GM12878 (cell line): ENCODE data around the gene FBXL17. TPM values are rescaled to one million over a fixed set of nuclear protein-coding genes. Genes with fewer than 3 reads are reported as not detected.

Experiments used
- ATAC-seq: fragments of 200-7000 bp; cut with Tn5 transposase; 3 replicates; pipeline ENCODE4 v1.9.1; 2020; ENCODE audit warnings: mild to moderate bottlenecking, moderate library complexity
- BruUV-seq: library from RNA; stranded (reverse); fragments of 400-500 nt; replicated peaks from 2 replicates; lab custom pipeline; 2021; lab: Mats Ljungman, UMichigan
- CTCF ChIA-PET: fragments of 300-600 bp; sonication (Branson Sonifier 250); formaldehyde crosslinking; extraction: SDS; loops from one replicate; lab custom pipeline; 2021; ENCODE audit warnings: inconsistent platforms; lab: Yijun Ruan, JAX
- POLR2A ChIA-PET: fragments of 350-600 bp; formaldehyde crosslinking; extraction: SDS; loops from one replicate; lab custom pipeline; 2021; ENCODE audit warnings: inconsistent platforms; lab: Charles Lee
- RAD21 ChIA-PET: fragments of 300-600 bp; sonication (Branson Sonifier 250); formaldehyde crosslinking; loops from one replicate; lab custom pipeline; 2023; ENCODE audit warnings: antibody characterized with exemption; ENCODE audit not compliant: unreplicated experiment; lab: Charles Lee
- SMC1A ChIA-PET: fragments of 300-600 bp; sonication (Branson Sonifier 250); formaldehyde crosslinking; loops from one replicate; lab custom pipeline; 2023; ENCODE audit not compliant: unreplicated experiment, uncharacterized antibody; lab: Charles Lee
- DNase-seq: peaks from one replicate; pipeline ENCODE4 v3.0.0-alpha.2; 2011; ENCODE audit warnings: low read depth, low spot score
- FAIRE-seq: peaks from 3 replicates; lab custom pipeline; 2011; peaks lifted over from hg19 to GRCh38; lab: Jason Lieb, UNC
- H2AFZ ChIP-seq: 2 replicates; pipeline ENCODE4 v1.6.0; 2011; ENCODE audit warnings: low read depth, low read length, control low read depth; ENCODE audit not compliant: control insufficient read depth
- H3K27ac ChIP-seq: 2 replicates; pipeline ENCODE4 v1.5.1; 2011; ENCODE audit warnings: control low read depth; ENCODE audit not compliant: control insufficient read depth, insufficient read depth
- H3K27me3 ChIP-seq, 2 experiments: replicated peaks in 1 of 2; 2 replicates each; pipeline versions ENCODE4 v1.6.0 to v1.6.1; 2011; ENCODE audit warnings: low read length in 1 of 2; ENCODE audit not compliant: control insufficient read depth in 2 of 2, insufficient read depth in 2 of 2
- H3K36me3 ChIP-seq, 2 experiments: 2 replicates each; pipeline ENCODE4 v1.5.1; 2011; ENCODE audit warnings: low read length in 1 of 2; ENCODE audit not compliant: control insufficient read depth in 2 of 2, insufficient read depth in 2 of 2
- H3K4me1 ChIP-seq: 2 replicates; pipeline ENCODE4 v1.6.1; 2011; ENCODE audit warnings: mild to moderate bottlenecking, low read length, moderate library complexity, mixed read lengths; ENCODE audit not compliant: control insufficient read depth, insufficient read depth
- H3K4me2 ChIP-seq: 2 replicates; pipeline ENCODE4 v1.6.0; 2011; ENCODE audit warnings: control low read depth; ENCODE audit not compliant: control insufficient read depth, insufficient read depth
- H3K4me3 ChIP-seq: fragments of 200-600 bp; sonication (generic); 2 replicates; pipeline ENCODE4 v1.5.1; 2016
- H3K79me2 ChIP-seq: 2 replicates; pipeline ENCODE4 v1.6.0; 2011; ENCODE audit warnings: low read length; ENCODE audit not compliant: control insufficient read depth, insufficient read depth
- H3K9ac ChIP-seq: 2 replicates; pipeline ENCODE4 v1.8.0; 2011; ENCODE audit warnings: low read length, control low read depth, mixed read lengths; ENCODE audit not compliant: control insufficient read depth, insufficient read depth
- H3K9me3 ChIP-seq: replicated peaks from 3 replicates; pipeline ENCODE4 v1.5.1; 2011; ENCODE audit warnings: mild to moderate bottlenecking, low read length; ENCODE audit not compliant: control insufficient read depth, insufficient read depth
- H4K20me1 ChIP-seq: 2 replicates; pipeline ENCODE4 v1.6.0; 2011; ENCODE audit not compliant: control insufficient read depth, insufficient read depth
- ATF7 ChIP-seq: fragments of 450-650 bp; IDR thresholded peaks from 2 replicates; pipeline ENCODE4 v1.6.1; 2016; ENCODE audit warnings: low read depth, mild to moderate bottlenecking
- CHD2 ChIP-seq: IDR thresholded peaks from 2 replicates; pipeline ENCODE4 v1.6.1; 2011; ENCODE audit warnings: low read depth, low read length, improper control_type of control experiment, borderline replicate concordance
- EED ChIP-seq: sonication (generic); IDR thresholded peaks from 2 replicates; pipeline ENCODE4 v1.6.1; 2016; ENCODE audit warnings: antibody characterized with exemption, low read depth
- IKZF2 ChIP-seq, 2 experiments: fragments of 450-650 bp; IDR thresholded peaks; 2 replicates each; pipeline ENCODE4 v1.6.1; 2017; ENCODE audit warnings: mild to moderate bottlenecking in 2 of 2, moderate library complexity in 2 of 2
- JUND ChIP-seq: IDR thresholded peaks from 2 replicates; pipeline ENCODE4 v1.6.1; 2012; ENCODE audit warnings: low read depth, mild to moderate bottlenecking, low read length, improper control_type of control experiment, moderate library complexity
- LARP7 ChIP-seq: fragments of 450-650 bp; IDR thresholded peaks from 2 replicates; pipeline ENCODE4 v1.6.1; 2017; ENCODE audit warnings: mild to moderate bottlenecking
- MEF2A ChIP-seq: IDR thresholded peaks from 2 replicates; pipeline ENCODE4 v1.6.1; 2011; ENCODE audit warnings: low read depth, mild to moderate bottlenecking, low read length, moderate library complexity; ENCODE audit not compliant: insufficient read depth
- NFYB ChIP-seq: IDR thresholded peaks from 2 replicates; pipeline ENCODE4 v1.6.1; 2011; ENCODE audit warnings: low read depth, mild to moderate bottlenecking, low read length, improper control_type of control experiment, moderate library complexity; ENCODE audit not compliant: insufficient read depth
- RBBP5 ChIP-seq: fragments of 200-600 bp; sonication (generic); conservative IDR thresholded peaks from 2 replicates; pipeline ENCODE4 v1.6.1; 2016
- ZNF687 ChIP-seq: fragments of 450-650 bp; IDR thresholded peaks from 2 replicates; pipeline ENCODE4 v1.6.1; 2017; ENCODE audit warnings: mild to moderate bottlenecking, moderate library complexity
- ZZZ3 ChIP-seq: IDR thresholded peaks from 2 replicates; pipeline ENCODE4 v1.6.1; 2011; ENCODE audit warnings: low read depth; ENCODE audit not compliant: control insufficient read depth, insufficient read length
- WGBS: methylation state at CpG from one replicate; pipeline ENCODE4 v1.1.6; 2016; ENCODE audit warnings: low lambda C conversion rate; ENCODE audit not compliant: insufficient replicate concordance, insufficient coverage; ENCODE audit errors: missing lambda C conversion rate; 5-methylcytosine and 5-hydroxymethylcytosine counted together
- in situ Hi-C: fragments of 300-500 bp; cut with MboI; formaldehyde crosslinking; loops from 9 replicates; pipeline ENCODE4 v1.14.3; 2018; ENCODE audit warnings: mixed read lengths
- intact Hi-C: fragments of 100-400 bp; cut with micrococcal nuclease; formaldehyde crosslinking; loops from one replicate; pipeline ENCODE4 v1.14.2; 2022; ENCODE audit not compliant: unreplicated experiment
- polyA plus RNA-seq, 11 experiments: library from polyadenylated mRNA; depleted of rRNA in 4 of 11; unstranded in 6 of 11; stranded (reverse) in 5 of 11; fragments of >200 nt; fragmentation: Nextera tagmentation in 4 of 11; fragmentation: Illumina TruSeq in 1 of 11; extraction: Ambion mirVana in 4 of 11; extraction: Trizol in 1 of 11; gene quantifications; 1 replicate in 1 of 11; 2 replicates in 10 of 11; pipeline versions ENCODE4 v1.2.1 to v1.2.3, GENCODE V29; 2011 to 2016; ENCODE audit warnings: inconsistent platforms in 2 of 11, missing spikeins in 2 of 11, low read depth in 1 of 11
- total RNA-seq, 4 experiments: library from RNA; depleted of rRNA in 3 of 4; stranded (reverse); fragments of >200 nt in 3 of 4; fragmentation: Illumina TruSeq in 1 of 4; extraction: Trizol in 1 of 4; gene quantifications; 2 replicates each; pipeline versions ENCODE4 v1.2.1 to v1.2.3, GENCODE V29; 2013 to 2021

FBXL17 gene
- total and polyA plus RNA-seq, 10 of the 15 experiments (the other 5 are each of a cell fraction or from before 2014, with no cell fraction given): 0.88 to 9.0 (median 4.4) TPM

GRCh38 chr5:107826311-107827000 is 555.4 kb downstream of the FBXL17 start:
- no peak for FAIRE-seq
- POLR2A ChIA-PET: no interaction called here
- Histone ChIP-seq H3K36me3 (no peaks in the 10 kb centered on the region), H3K4me1 (no peaks in the 10 kb centered on the region), H3K27me3 (no peaks in the 10 kb centered on the region), H3K9ac (no peak overlapping the region), H3K79me2 (no peaks in the 10 kb centered on the region), H3K27ac (no peak overlapping the region), H2AFZ (no peak overlapping the region), H4K20me1 (no peaks in the 10 kb centered on the region), H3K4me2 (no peak overlapping the region), H3K9me3 (no peaks in the 10 kb centered on the region; the same call in 2 of the 3 replicates), H3K4me3 (no peak overlapping the region)
- BruUV-seq: no TSS peak
- in situ Hi-C loops: no loop called here
- DNase-seq: no peak
- WGBS: 66% methylated on average over 6 of the region's 6 CpGs
- intact Hi-C loops: no loop called here
- no peak for TF ChIP-seq RBBP5
- no peak for TF ChIP-seq IKZF2 (IDR thresholded peaks at IDR 0.05)
- TF ChIP-seq MEF2A: no peak
- TF ChIP-seq ATF7: no peak
- no peak for TF ChIP-seq EED
- TF ChIP-seq LARP7: no peak
- TF ChIP-seq ZNF687: no peak
- TF ChIP-seq JUND: no peak
- TF ChIP-seq NFYB: no peak
- no peak for TF ChIP-seq CHD2
- TF ChIP-seq ZZZ3: no peak
- RAD21 ChIA-PET: no interaction called here
- SMC1A ChIA-PET: no interaction called here
- CTCF ChIA-PET: no interaction called here
- ATAC-seq: no peak
